Brain microvascular endothelial cell (primary cell): ENCODE data around the gene PAPPA2.

Experiments
- DNase-seq: peaks from one replicate; pipeline ENCODE4 v3.0.0-alpha.2; 2020
- H3K27ac ChIP-seq: fragments of 250-450 bp; sonication (Bioruptor Pico); 2 replicates; pipeline ENCODE4 v1.5.1; 2020; ENCODE audit warnings: mild to moderate bottlenecking, moderate library complexity
- H3K27me3 ChIP-seq: fragments of 250-450 bp; sonication (Bioruptor Pico); replicated peaks from 2 replicates; pipeline ENCODE4 v1.5.1; 2020; ENCODE audit warnings: mild to moderate bottlenecking
- H3K36me3 ChIP-seq: fragments of 250-450 bp; sonication (Bioruptor Pico); replicated peaks from 2 replicates; pipeline ENCODE4 v1.5.1; 2020; ENCODE audit warnings: mild to moderate bottlenecking
- H3K4me3 ChIP-seq: 2 replicates; pipeline ENCODE4 v1.5.1; 2011; ENCODE audit warnings: low read depth, mild to moderate bottlenecking, control low read depth, low read length, moderate library complexity
- CTCF ChIP-seq: IDR thresholded peaks from 2 replicates; pipeline ENCODE4 v1.5.1; 2011; ENCODE audit warnings: low read depth, mild to moderate bottlenecking, moderate library complexity, low read length, control low read depth, inconsistent platforms; ENCODE audit errors: missing control alignments
- in situ Hi-C: cut with HindIII; loops from 2 replicates; pipeline ENCODE4 v1.10.0; 2017; ENCODE audit warnings: low sequenced_read_pairs, low pct_ligation_motif_present

PAPPA2 gene

GRCh38 chr1:176529395-176530090 lies 66.6 kb downstream of the PAPPA2 start:
- no peak overlapping the region for H3K27ac ChIP-seq
- no peak for DNase-seq

GRCh38 chr1:176531036-176531435 lies 68.1 kb downstream of the PAPPA2 start:
- in situ Hi-C loops: no loop called here
- Histone ChIP-seq H3K4me3 (no peak overlapping the region), H3K27ac (no peak overlapping the region), H3K36me3 (no peaks in the 10 kb centered on the region), H3K27me3 (no peaks in the 10 kb centered on the region)
- DNase-seq: no peak
- no peak for TF ChIP-seq CTCF

More at GRCh38 chr1:176529395-176530090, 66.6 kb downstream of the PAPPA2 start:
- in situ Hi-C loops: no loop called here
- no peak for TF ChIP-seq CTCF
- Histone ChIP-seq H3K36me3 (no peaks in the 10 kb centered on the region), H3K4me3 (no peak overlapping the region), H3K27me3 (no peaks in the 10 kb centered on the region)

GRCh38 chr1:176531921-176532897 lies 69.2 kb downstream of the PAPPA2 start:
- no peak for TF ChIP-seq CTCF
- Histone ChIP-seq H3K27ac (no peak overlapping the region), H3K27me3 (no peaks in the 10 kb centered on the region), H3K36me3 (no peaks in the 10 kb centered on the region), H3K4me3 (no peak overlapping the region)
- no peak for DNase-seq
- in situ Hi-C loops: no loop called here

GRCh38 chr1:176533020-176533419 lies 70.0 kb downstream of the PAPPA2 start:
- no peak overlapping the region for H3K27ac ChIP-seq
- no peaks in the 10 kb centered on the region for H3K27me3 ChIP-seq
- in situ Hi-C loops: no loop called here
- no peak for TF ChIP-seq CTCF
- no peak for DNase-seq
- H3K36me3 ChIP-seq: no peaks in the 10 kb centered on the region
- H3K4me3 ChIP-seq: no peak overlapping the region

- H3K27me3 ChIP-seq: no peaks in the 10 kb centered on the region
- TF ChIP-seq CTCF: no peak
- H3K27ac ChIP-seq: no peak overlapping the region
- H3K36me3 ChIP-seq: no peaks in the 10 kb centered on the region
- H3K4me3 ChIP-seq: no peak overlapping the region
- in situ Hi-C loops: no loop called here
- no peak for DNase-seq
Observed at GRCh38 chr1:176536588-176536987, 73.6 kb downstream of the PAPPA2 start.
